ENCODE data around the gene CXCL5. TPM values are rescaled to one million over a fixed set of nuclear protein-coding genes. Genes with fewer than 3 reads are reported as not detected.

CXCL5 gene
- total and polyA plus RNA-seq, 4 donors, result 0.03 to 0.33 (median 0.14) TPM; not detected in 1

DNA sequence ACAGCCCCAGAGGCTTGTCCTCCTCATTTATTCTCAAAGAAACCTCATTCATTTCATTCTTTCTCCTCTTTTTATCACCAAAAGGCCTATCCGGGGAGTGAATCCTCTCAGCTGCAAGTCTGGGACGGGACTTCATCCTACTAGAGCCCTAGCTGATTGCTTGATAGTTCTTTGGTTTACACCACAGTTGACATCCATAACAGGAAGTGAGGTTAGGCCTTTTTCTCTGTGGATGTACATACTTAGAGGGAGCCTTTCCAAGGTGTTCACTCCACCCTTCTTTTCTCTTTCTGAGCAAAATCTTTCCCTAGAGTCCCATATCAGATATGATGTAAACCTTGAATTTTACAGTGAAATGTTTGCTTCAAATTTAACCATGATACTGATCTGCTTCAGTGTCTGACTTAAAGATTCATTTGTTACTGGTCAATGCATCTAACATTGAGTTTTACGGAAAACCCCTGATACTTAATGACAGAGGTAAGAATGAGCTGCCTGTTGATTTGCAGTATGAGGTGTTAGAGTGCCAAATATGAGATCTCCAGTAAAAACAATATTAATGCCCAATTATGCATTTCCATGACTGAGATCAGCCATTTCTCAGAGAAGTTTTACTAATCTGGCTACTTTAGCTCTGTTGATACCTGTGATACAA, 16.8 kb upstream of the CXCL5 start:
- 91% methylated on average over 3 of the region's 3 CpGs for WGBS
- no peaks in the 10 kb centered on the region for H3K9me3 ChIP-seq (ENCODE audit: control insufficient read depth in 4 of 4, low read length in 3 of 4)
- no peaks in the 10 kb centered on the region for H3K4me1 ChIP-seq (ENCODE audit: control insufficient read depth in 4 of 4, insufficient read depth in 4 of 4, low read length in 3 of 4)
- H3K27me3 ChIP-seq (ENCODE audit: control insufficient read depth in 4 of 4, insufficient read depth in 4 of 4, low read length in 3 of 4), result no peaks in the 10 kb centered on the region
- no peak overlapping the region for H3K4me3 ChIP-seq (ENCODE audit: low read depth in 1 of 3, low read length in 3 of 3)
- TF ChIP-seq FOXA1 (IDR thresholded peaks at IDR 0.05), result no peak
- TF ChIP-seq TAF1 (conservative IDR thresholded peaks at IDR 0.05), result no peak
- TF ChIP-seq, protein P1, sequence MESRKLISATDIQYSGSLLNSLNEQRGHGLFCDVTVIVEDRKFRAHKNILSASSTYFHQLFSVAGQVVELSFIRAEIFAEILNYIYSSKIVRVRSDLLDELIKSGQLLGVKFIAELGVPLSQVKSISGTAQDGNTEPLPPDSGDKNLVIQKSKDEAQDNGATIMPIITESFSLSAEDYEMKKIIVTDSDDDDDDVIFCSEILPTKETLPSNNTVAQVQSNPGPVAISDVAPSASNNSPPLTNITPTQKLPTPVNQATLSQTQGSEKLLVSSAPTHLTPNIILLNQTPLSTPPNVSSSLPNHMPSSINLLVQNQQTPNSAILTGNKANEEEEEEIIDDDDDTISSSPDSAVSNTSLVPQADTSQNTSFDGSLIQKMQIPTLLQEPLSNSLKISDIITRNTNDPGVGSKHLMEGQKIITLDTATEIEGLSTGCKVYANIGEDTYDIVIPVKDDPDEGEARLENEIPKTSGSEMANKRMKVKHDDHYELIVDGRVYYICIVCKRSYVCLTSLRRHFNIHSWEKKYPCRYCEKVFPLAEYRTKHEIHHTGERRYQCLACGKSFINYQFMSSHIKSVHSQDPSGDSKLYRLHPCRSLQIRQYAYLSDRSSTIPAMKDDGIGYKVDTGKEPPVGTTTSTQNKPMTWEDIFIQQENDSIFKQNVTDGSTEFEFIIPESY (IDR thresholded peaks at IDR 0.05), result no peak
- TF ChIP-seq HNF4A (conservative IDR thresholded peaks at IDR 0.05), result no peak
- no peak for TF ChIP-seq RXRA (IDR thresholded peaks at IDR 0.05)
- no peak for TF ChIP-seq NR2F2 (IDR thresholded peaks at IDR 0.05)
- TF ChIP-seq HNF4G (IDR thresholded peaks at IDR 0.05), result no peak
- H3K36me3 ChIP-seq (ENCODE audit: control insufficient read depth in 4 of 4, insufficient read depth in 3 of 4, low read depth in 1 of 4, low read length in 3 of 4), result no peaks in the 10 kb centered on the region
- H3K27ac ChIP-seq (ENCODE audit: low read depth in 1 of 2, low read length in 2 of 2), result no peak overlapping the region
- no peak for DNase-seq (ENCODE audit: low spot score)
- no peak overlapping the region for H3K9ac ChIP-seq (ENCODE audit: low read depth in 1 of 2, low read length in 2 of 2)

DNA sequence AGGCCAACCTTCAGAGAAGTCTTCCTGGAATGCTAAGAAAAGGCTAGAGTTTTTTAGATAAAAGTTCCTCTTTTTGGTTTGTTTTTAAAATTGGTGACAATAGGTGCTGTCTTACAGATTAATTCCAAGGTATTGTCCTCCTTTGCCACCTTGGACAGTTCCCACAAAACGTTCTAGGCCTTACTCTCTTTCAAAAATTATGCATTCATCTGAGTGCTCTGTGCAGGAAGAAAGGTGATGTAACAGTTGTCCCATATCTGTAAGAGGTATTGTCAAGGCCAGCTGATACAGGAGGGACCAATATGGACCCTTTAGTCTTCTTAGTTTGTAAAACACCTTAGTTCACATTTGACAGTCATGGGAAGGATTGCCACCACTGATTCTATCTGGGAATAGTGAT, 15.9 kb upstream of the CXCL5 start:
- WGBS, result 32% methylated on average over 1 of the region's 1 CpG
- Histone ChIP-seq H3K4me1 (ENCODE audit: control insufficient read depth in 4 of 4, insufficient read depth in 4 of 4, low read length in 3 of 4) (no peaks in the 10 kb centered on the region), H3K9ac (ENCODE audit: low read depth in 1 of 2, low read length in 2 of 2) (no peak overlapping the region), H3K27ac (ENCODE audit: low read depth in 1 of 2, low read length in 2 of 2) (no peak overlapping the region), H3K4me3 (ENCODE audit: low read depth in 1 of 3, low read length in 3 of 3) (no peak overlapping the region), H3K27me3 (ENCODE audit: control insufficient read depth in 4 of 4, insufficient read depth in 4 of 4, low read length in 3 of 4) (no peaks in the 10 kb centered on the region), H3K9me3 (ENCODE audit: control insufficient read depth in 4 of 4, low read length in 3 of 4) (no peaks in the 10 kb centered on the region), H3K36me3 (ENCODE audit: control insufficient read depth in 4 of 4, insufficient read depth in 3 of 4, low read depth in 1 of 4, low read length in 3 of 4) (no peaks in the 10 kb centered on the region)
- TF ChIP-seq YY1 (IDR thresholded peaks at IDR 0.05) (no peak), RAD21 (IDR thresholded peaks at IDR 0.05) (no peak), GABPA (IDR thresholded peaks at IDR 0.05 in 1 of 2, conservative IDR thresholded peaks at IDR 0.05 in 1 of 2) (no peak), HNF4G (IDR thresholded peaks at IDR 0.05) (no peak), EGR1 (IDR thresholded peaks at IDR 0.05; ENCODE audit: low read depth in 2 of 2) (no peak), TAF1 (conservative IDR thresholded peaks at IDR 0.05) (no peak), FOXA2 (IDR thresholded peaks at IDR 0.05) (no peak), RXRA (IDR thresholded peaks at IDR 0.05) (no peak), FOXA1 (IDR thresholded peaks at IDR 0.05) (no peak), SP1 (IDR thresholded peaks at IDR 0.05) (no peak), JUND (IDR thresholded peaks at IDR 0.05) (no peak), NR2F2 (IDR thresholded peaks at IDR 0.05) (no peak), HNF4A (conservative IDR thresholded peaks at IDR 0.05) (no peak)
- TF ChIP-seq, protein P2, sequence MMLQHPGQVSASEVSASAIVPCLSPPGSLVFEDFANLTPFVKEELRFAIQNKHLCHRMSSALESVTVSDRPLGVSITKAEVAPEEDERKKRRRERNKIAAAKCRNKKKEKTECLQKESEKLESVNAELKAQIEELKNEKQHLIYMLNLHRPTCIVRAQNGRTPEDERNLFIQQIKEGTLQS (IDR thresholded peaks at IDR 0.05), result no peak
- TF ChIP-seq, protein P1 (IDR thresholded peaks at IDR 0.05), result no peak
- TF ChIP-seq, protein P3, sequence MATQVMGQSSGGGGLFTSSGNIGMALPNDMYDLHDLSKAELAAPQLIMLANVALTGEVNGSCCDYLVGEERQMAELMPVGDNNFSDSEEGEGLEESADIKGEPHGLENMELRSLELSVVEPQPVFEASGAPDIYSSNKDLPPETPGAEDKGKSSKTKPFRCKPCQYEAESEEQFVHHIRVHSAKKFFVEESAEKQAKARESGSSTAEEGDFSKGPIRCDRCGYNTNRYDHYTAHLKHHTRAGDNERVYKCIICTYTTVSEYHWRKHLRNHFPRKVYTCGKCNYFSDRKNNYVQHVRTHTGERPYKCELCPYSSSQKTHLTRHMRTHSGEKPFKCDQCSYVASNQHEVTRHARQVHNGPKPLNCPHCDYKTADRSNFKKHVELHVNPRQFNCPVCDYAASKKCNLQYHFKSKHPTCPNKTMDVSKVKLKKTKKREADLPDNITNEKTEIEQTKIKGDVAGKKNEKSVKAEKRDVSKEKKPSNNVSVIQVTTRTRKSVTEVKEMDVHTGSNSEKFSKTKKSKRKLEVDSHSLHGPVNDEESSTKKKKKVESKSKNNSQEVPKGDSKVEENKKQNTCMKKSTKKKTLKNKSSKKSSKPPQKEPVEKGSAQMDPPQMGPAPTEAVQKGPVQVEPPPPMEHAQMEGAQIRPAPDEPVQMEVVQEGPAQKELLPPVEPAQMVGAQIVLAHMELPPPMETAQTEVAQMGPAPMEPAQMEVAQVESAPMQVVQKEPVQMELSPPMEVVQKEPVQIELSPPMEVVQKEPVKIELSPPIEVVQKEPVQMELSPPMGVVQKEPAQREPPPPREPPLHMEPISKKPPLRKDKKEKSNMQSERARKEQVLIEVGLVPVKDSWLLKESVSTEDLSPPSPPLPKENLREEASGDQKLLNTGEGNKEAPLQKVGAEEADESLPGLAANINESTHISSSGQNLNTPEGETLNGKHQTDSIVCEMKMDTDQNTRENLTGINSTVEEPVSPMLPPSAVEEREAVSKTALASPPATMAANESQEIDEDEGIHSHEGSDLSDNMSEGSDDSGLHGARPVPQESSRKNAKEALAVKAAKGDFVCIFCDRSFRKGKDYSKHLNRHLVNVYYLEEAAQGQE (IDR thresholded peaks at IDR 0.05), result no peak
- TF ChIP-seq, protein P4, sequence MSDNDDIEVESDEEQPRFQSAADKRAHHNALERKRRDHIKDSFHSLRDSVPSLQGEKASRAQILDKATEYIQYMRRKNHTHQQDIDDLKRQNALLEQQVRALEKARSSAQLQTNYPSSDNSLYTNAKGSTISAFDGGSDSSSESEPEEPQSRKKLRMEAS (IDR thresholded peaks at IDR 0.05), result no peak
- TF ChIP-seq, protein P5, sequence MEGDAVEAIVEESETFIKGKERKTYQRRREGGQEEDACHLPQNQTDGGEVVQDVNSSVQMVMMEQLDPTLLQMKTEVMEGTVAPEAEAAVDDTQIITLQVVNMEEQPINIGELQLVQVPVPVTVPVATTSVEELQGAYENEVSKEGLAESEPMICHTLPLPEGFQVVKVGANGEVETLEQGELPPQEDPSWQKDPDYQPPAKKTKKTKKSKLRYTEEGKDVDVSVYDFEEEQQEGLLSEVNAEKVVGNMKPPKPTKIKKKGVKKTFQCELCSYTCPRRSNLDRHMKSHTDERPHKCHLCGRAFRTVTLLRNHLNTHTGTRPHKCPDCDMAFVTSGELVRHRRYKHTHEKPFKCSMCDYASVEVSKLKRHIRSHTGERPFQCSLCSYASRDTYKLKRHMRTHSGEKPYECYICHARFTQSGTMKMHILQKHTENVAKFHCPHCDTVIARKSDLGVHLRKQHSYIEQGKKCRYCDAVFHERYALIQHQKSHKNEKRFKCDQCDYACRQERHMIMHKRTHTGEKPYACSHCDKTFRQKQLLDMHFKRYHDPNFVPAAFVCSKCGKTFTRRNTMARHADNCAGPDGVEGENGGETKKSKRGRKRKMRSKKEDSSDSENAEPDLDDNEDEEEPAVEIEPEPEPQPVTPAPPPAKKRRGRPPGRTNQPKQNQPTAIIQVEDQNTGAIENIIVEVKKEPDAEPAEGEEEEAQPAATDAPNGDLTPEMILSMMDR (IDR thresholded peaks at IDR 0.05; ENCODE audit: low read depth, low read length, missing input control), result no peak
- no peak for DNase-seq (ENCODE audit: low spot score)
